Bone marrow (tissue), 2 donors: ENCODE data around the gene RIPPLY2.
A peak's percentile ranks its signal among the peaks of the same experiment; 100 is the strongest.
"Not testable (repeated sequence)": the region's sequence is repeated elsewhere in the genome, so short reads cannot be mapped to it uniquely, and the experiment has no call there.

Source experiments
- DNase-seq, 2 donors: peaks; one replicate each; lab custom pipeline; 2025; lab: John Stamatoyannopoulos, UW

RIPPLY2 gene

GRCh38 chr6:83860359-83860755, 7.2 kb downstream of the RIPPLY2 start:
- no peak for DNase-seq

- no peak for DNase-seq
Observed at GRCh38 chr6:83860782-83861495, 7.8 kb downstream of the RIPPLY2 start.

GRCh38 chr6:83862776-83863471, 9.8 kb downstream of the RIPPLY2 start:
- DNase-seq = no peak

GRCh38 chr6:83867043-83867442, 13.9 kb downstream of the RIPPLY2 start:
- no peak for DNase-seq

GRCh38 chr6:83867527-83868161, 14.5 kb downstream of the RIPPLY2 start:
- DNase-seq = peak in 1 of 2 donors; percentile 40

GRCh38 chr6:83868639-83869038, 15.5 kb downstream of the RIPPLY2 start:
- DNase-seq = no peak

GRCh38 chr6:83870649-83871048, 17.5 kb downstream of the RIPPLY2 start:
- DNase-seq = no peak

- DNase-seq = peak in 1 of 2 donors; percentile 8
Observed at GRCh38 chr6:83872386-83873118, 19.4 kb downstream of the RIPPLY2 start.

GRCh38 chr6:83873869-83874268, 20.7 kb downstream of the RIPPLY2 start:
- peak in 1 of 2 donors; percentile 74 for DNase-seq

GRCh38 chr6:83875843-83876242, 22.7 kb downstream of the RIPPLY2 start:
- DNase-seq = no peak

- no peak for DNase-seq
Observed at GRCh38 chr6:83878902-83879644, 25.9 kb downstream of the RIPPLY2 start.

GRCh38 chr6:83879746-83880145, 26.6 kb downstream of the RIPPLY2 start:
- no peak for DNase-seq

- DNase-seq = no peak
Observed at GRCh38 chr6:83883240-83883639, 30.1 kb downstream of the RIPPLY2 start.

GRCh38 chr6:83884523-83884922, 31.4 kb downstream of the RIPPLY2 start:
- peak in 1 of 2 donors; percentile 46 for DNase-seq

GRCh38 chr6:83885984-83886383, 32.8 kb downstream of the RIPPLY2 start:
- DNase-seq = no peak

- no peak for DNase-seq
Observed at GRCh38 chr6:83889621-83890020, 36.5 kb downstream of the RIPPLY2 start.

GRCh38 chr6:83890520-83890919, 37.4 kb downstream of the RIPPLY2 start:
- no peak for DNase-seq

GRCh38 chr6:83891586-83891985, 38.4 kb downstream of the RIPPLY2 start:
- no peak for DNase-seq

GRCh38 chr6:83893024-83893423, 39.9 kb downstream of the RIPPLY2 start:
- DNase-seq = no peak

GRCh38 chr6:83897094-83897493, 43.9 kb downstream of the RIPPLY2 start:
- not testable (repeated sequence) for DNase-seq

- no peak for DNase-seq
Observed at GRCh38 chr6:83901624-83902023, 48.5 kb downstream of the RIPPLY2 start.

- DNase-seq = no peak
Observed at GRCh38 chr6:83904395-83904794, 51.2 kb downstream of the RIPPLY2 start.
